ENCODE results near the gene ERBB3. TPM values are rescaled to one million over a fixed set of nuclear protein-coding genes. Genes with fewer than 3 reads are reported as not detected.

Gene ERBB3
- total and polyA plus RNA-seq, 2 of the 8 experiments (the other 6 are each of a cell fraction or from before 2014, with no cell fraction given) = 33.9 to 52.4 TPM

- TF ChIP-seq ATF2 (IDR thresholded peaks at IDR 0.05; ENCODE audit: low read length) (no peak), USF2 (IDR thresholded peaks at IDR 0.05; ENCODE audit: low read length) (no peak), RNF2 (IDR thresholded peaks at IDR 0.05; ENCODE audit: borderline replicate concordance, low read depth, low read length, missing control alignments, poor library complexity, severe bottlenecking) (no peak), SRF (IDR thresholded peaks at IDR 0.05; ENCODE audit: low read depth, low read length) (no peak), PHF8 (conservative IDR thresholded peaks at IDR 0.05; ENCODE audit: low read depth, low read length) (peak; percentile 36), KDM5A (IDR thresholded peaks at IDR 0.05; ENCODE audit: low read length) (no peak), JUND (IDR thresholded peaks at IDR 0.05; ENCODE audit: low read length) (peak; percentile 86; the same call in 1 of the 2 replicates), CBX5 (IDR thresholded peaks at IDR 0.05; ENCODE audit: low read depth, low read length) (no peak), ZNF274 (IDR thresholded peaks at IDR 0.05; ENCODE audit: borderline replicate concordance, extremely low read depth, low read length) (no peak), MAX (IDR thresholded peaks at IDR 0.05) (peak; percentile 54; the same call in 1 of the 2 replicates), CHD2 (IDR thresholded peaks at IDR 0.05; ENCODE audit: low read length) (no peak), NRF1 (IDR thresholded peaks at IDR 0.05; ENCODE audit: low read depth, low read length) (no peak), GABPA (IDR thresholded peaks at IDR 0.05; ENCODE audit: borderline replicate concordance, insufficient read depth, low read length) (no peak), ATF3 (IDR thresholded peaks at IDR 0.05; ENCODE audit: insufficient read depth, low read depth, low read length) (no peak), SAP30 (IDR thresholded peaks at IDR 0.05; ENCODE audit: insufficient read depth, insufficient replicate concordance, low read length) (no peak), GTF2F1 (IDR thresholded peaks at IDR 0.05; ENCODE audit: borderline replicate concordance, low read depth, low read length) (no peak), SP1 (IDR thresholded peaks at IDR 0.05; ENCODE audit: low read depth, low read length) (peak; percentile 61; the same call in 1 of the 2 replicates), EP300 (IDR thresholded peaks at IDR 0.05; ENCODE audit: borderline replicate concordance in 1 of 2, low read depth in 2 of 2, low read length in 2 of 2) (no peak), FOSL1 (IDR thresholded peaks at IDR 0.05; ENCODE audit: insufficient read depth, low read depth, low read length) (no peak)
These were observed at the start of gene ERBB3 (continued) for GRCh38 chr12:56079723-56080555.

Data from H1 (cell line).